GM23338 (cell line): ENCODE measurements around the gene MVB12B.
A peak's percentile ranks its signal among the peaks of the same experiment; 100 is the strongest.

Experiments
- CTCF ChIP-seq, 2 experiments: fragments of 200-600 bp in 1 of 2; sonication (generic) in 1 of 2; conservative IDR thresholded peaks; 2 replicates each; pipeline versions ENCODE4 v1.5.1 to v1.6.1; 2016 to 2017; ENCODE audit warnings: antibody characterized with exemption in 2 of 2, low read depth in 2 of 2, mild to moderate bottlenecking in 2 of 2, moderate library complexity in 1 of 2
- EZH2 ChIP-seq: fragments of 200-600 bp; sonication (generic); IDR thresholded peaks from one replicate; pipeline ENCODE4 v1.8.0; 2017; ENCODE audit warnings: antibody characterized with exemption, mild to moderate bottlenecking, low read depth; ENCODE audit not compliant: unreplicated experiment
- EZH2phosphoT487 ChIP-seq: fragments of 200-600 bp; sonication (generic); IDR thresholded peaks from one replicate; pipeline ENCODE4 v1.8.1; 2018; ENCODE audit warnings: antibody characterized with exemption; ENCODE audit not compliant: unreplicated experiment
- JUNB ChIP-seq: IDR thresholded peaks from one replicate; pipeline ENCODE4 v1.6.1; 2016; ENCODE audit warnings: antibody characterized with exemption; ENCODE audit not compliant: unreplicated experiment
- POLR2AphosphoS5 ChIP-seq: IDR thresholded peaks from 2 replicates; pipeline ENCODE4 v1.6.1; 2016; ENCODE audit warnings: antibody characterized with exemption, low read depth
- REST ChIP-seq: IDR thresholded peaks from one replicate; pipeline ENCODE4 v1.6.1; 2018; ENCODE audit warnings: antibody characterized with exemption; ENCODE audit not compliant: unreplicated experiment
- STAT1 ChIP-seq: IDR thresholded peaks from one replicate; pipeline ENCODE4 v1.6.1; 2016; ENCODE audit warnings: antibody characterized with exemption; ENCODE audit not compliant: unreplicated experiment

GRCh38 chr9:126386088-126386487 lies 59.5 kb downstream of the MVB12B start:
- peak; percentile 39 to 72 for TF ChIP-seq CTCF (conservative IDR thresholded peaks at IDR 0.05; ENCODE audit: low read depth in 2 of 2)
- no peak for TF ChIP-seq POLR2AphosphoS5
- no peak for TF ChIP-seq JUNB
- no peak for TF ChIP-seq EZH2
- TF ChIP-seq REST = no peak
- no peak for TF ChIP-seq EZH2phosphoT487
- TF ChIP-seq STAT1 = no peak
